Activated B cell treated with CpG ODN at 0.5 μM for 24 hours (primary cell): ENCODE data around the gene XRCC4. TPM values are rescaled to one million over a fixed set of nuclear protein-coding genes. Genes with fewer than 3 reads are reported as not detected.

Source experiments
- ATAC-seq: fragments of 200-7000 bp; cut with Tn5 transposase; one replicate; pipeline ENCODE4 v1.10.0; 2021; ENCODE audit warnings: low read depth, mild to moderate bottlenecking, moderate library complexity
- CTCF ChIA-PET: fragments of 350-600 bp; sonication (Branson Sonifier 250); formaldehyde crosslinking; loops from one replicate; lab custom pipeline; 2021; ENCODE audit warnings: antibody characterized with exemption; lab: Charles Lee
- POLR2A ChIA-PET: fragments of 350-600 bp; sonication (Branson Sonifier 250); formaldehyde crosslinking; loops from one replicate; lab custom pipeline; 2021; ENCODE audit warnings: antibody characterized with exemption; lab: Charles Lee
- DNase-seq: peaks from one replicate; pipeline ENCODE4 v3.0.0; 2022
- H3K27ac Mint-ChIP-seq: one replicate; pipeline ENCODE4 v1.8.0; 2020; ENCODE audit warnings: mixed read lengths
- H3K27me3 Mint-ChIP-seq: one replicate; pipeline ENCODE4 v1.8.0; 2021; ENCODE audit warnings: mixed read lengths
- H3K36me3 Mint-ChIP-seq: one replicate; pipeline ENCODE4 v1.8.0; 2021; ENCODE audit warnings: low read depth, mixed read lengths
- H3K4me1 Mint-ChIP-seq: one replicate; pipeline ENCODE4 v1.8.0; 2021; ENCODE audit warnings: mixed read lengths
- H3K4me3 Mint-ChIP-seq: one replicate; pipeline ENCODE4 v1.8.0; 2020; ENCODE audit warnings: mild to moderate bottlenecking, mixed read lengths
- H3K9me3 Mint-ChIP-seq: one replicate; pipeline ENCODE4 v1.8.0; 2020; ENCODE audit warnings: mixed read lengths
- CTCF ChIP-seq: fragments of 200-600 bp; IDR thresholded peaks from one replicate; pipeline ENCODE4 v1.8.0; 2022; ENCODE audit warnings: antibody characterized with exemption, mild to moderate bottlenecking
- intact Hi-C: fragments of 100-400 bp; cut with micrococcal nuclease; formaldehyde crosslinking; loops from one replicate; pipeline ENCODE4 v1.15.1; 2024
- total RNA-seq: library from RNA; stranded (reverse); gene quantifications from 2 replicates; pipeline ENCODE4 v1.2.3, GENCODE V29; 2022

Gene XRCC4
- total RNA-seq, 1 donor from 2014 or later, result 8.5 TPM

GRCh38 chr5:83322273-83322924, 245.1 kb downstream of the XRCC4 start:
- DNase-seq, result no peak
- ATAC-seq, result no peak
- TF ChIP-seq CTCF, result no peak
- Mint-ChIP-seq H3K9me3 (no peaks in the 10 kb centered on the region), H3K27ac (no peak overlapping the region), H3K27me3 (no peaks in the 10 kb centered on the region), H3K4me3 (no peak overlapping the region), H3K36me3 (no peaks in the 10 kb centered on the region), H3K4me1 (no peaks in the 10 kb centered on the region)
- CTCF ChIA-PET, result no interaction called here
- intact Hi-C loops, result loop anchor here (2.0 kb wide), 1 partner anchor 16 kb away; no protein-coding TSS in a partner anchor
- POLR2A ChIA-PET, result no interaction called here

GRCh38 chr5:83323557-83324180, 246.3 kb downstream of the XRCC4 start:
- POLR2A ChIA-PET, result no interaction called here
- Mint-ChIP-seq H3K27ac (no peak overlapping the region), H3K36me3 (no peaks in the 10 kb centered on the region), H3K4me3 (no peak overlapping the region), H3K4me1 (no peaks in the 10 kb centered on the region), H3K9me3 (no peaks in the 10 kb centered on the region), H3K27me3 (no peaks in the 10 kb centered on the region)
- CTCF ChIA-PET, result no interaction called here
- TF ChIP-seq CTCF, result no peak
- no peak for ATAC-seq
- intact Hi-C loops, result loop anchor here (2.0 kb wide), 1 partner anchor 17 kb away; no protein-coding TSS in a partner anchor
- DNase-seq, result no peak

GRCh38 chr5:83331842-83332241, 254.5 kb downstream of the XRCC4 start:
- POLR2A ChIA-PET, result no interaction called here
- Mint-ChIP-seq H3K27me3 (no peaks in the 10 kb centered on the region), H3K27ac (no peak overlapping the region), H3K9me3 (no peaks in the 10 kb centered on the region), H3K36me3 (no peaks in the 10 kb centered on the region), H3K4me3 (no peak overlapping the region), H3K4me1 (no peaks in the 10 kb centered on the region)
- ATAC-seq (no peak), DNase-seq (no peak)
- TF ChIP-seq CTCF, result no peak
- intact Hi-C loops, result no loop called here
- CTCF ChIA-PET, result no interaction called here

- ChIA-PET POLR2A (no interaction called here), CTCF (no interaction called here)
- H3K27me3 Mint-ChIP-seq, result no peaks in the 10 kb centered on the region
- no peak overlapping the region for H3K4me3 Mint-ChIP-seq
- intact Hi-C loops, result no loop called here
- no peaks in the 10 kb centered on the region for H3K36me3 Mint-ChIP-seq
- H3K4me1 Mint-ChIP-seq, result peaks cover 10% of the 10 kb centered on the region
- no peak overlapping the region for H3K27ac Mint-ChIP-seq
- no peak for TF ChIP-seq CTCF
- ATAC-seq, result no peak
- no peaks in the 10 kb centered on the region for H3K9me3 Mint-ChIP-seq
- DNase-seq, result no peak
These were observed 260.2 kb downstream of the XRCC4 start for GRCh38 chr5:83337453-83338035.

GRCh38 chr5:83340511-83340918, 263.2 kb downstream of the XRCC4 start:
- H3K27ac Mint-ChIP-seq, result no peak overlapping the region
- no peak for ATAC-seq
- H3K4me1 Mint-ChIP-seq, result peaks cover 10% of the 10 kb centered on the region
- H3K27me3 Mint-ChIP-seq, result no peaks in the 10 kb centered on the region
- ChIA-PET POLR2A (no interaction called here), CTCF (no interaction called here)
- intact Hi-C loops, result no loop called here
- H3K4me3 Mint-ChIP-seq, result no peak overlapping the region
- peaks cover 2% of the 10 kb centered on the region for H3K9me3 Mint-ChIP-seq
- no peak for DNase-seq
- H3K36me3 Mint-ChIP-seq, result peaks cover 2% of the 10 kb centered on the region
- TF ChIP-seq CTCF, result no peak
